ENCODE measurements around the gene DDX27. TPM values are rescaled to one million over a fixed set of nuclear protein-coding genes. Genes with fewer than 3 reads are reported as not detected.

Gene DDX27
- total and polyA plus RNA-seq, 2 of the 8 experiments (the other 6 are each of a cell fraction or from before 2014, with no cell fraction given), result 42.7 to 51.0 TPM

DNA sequence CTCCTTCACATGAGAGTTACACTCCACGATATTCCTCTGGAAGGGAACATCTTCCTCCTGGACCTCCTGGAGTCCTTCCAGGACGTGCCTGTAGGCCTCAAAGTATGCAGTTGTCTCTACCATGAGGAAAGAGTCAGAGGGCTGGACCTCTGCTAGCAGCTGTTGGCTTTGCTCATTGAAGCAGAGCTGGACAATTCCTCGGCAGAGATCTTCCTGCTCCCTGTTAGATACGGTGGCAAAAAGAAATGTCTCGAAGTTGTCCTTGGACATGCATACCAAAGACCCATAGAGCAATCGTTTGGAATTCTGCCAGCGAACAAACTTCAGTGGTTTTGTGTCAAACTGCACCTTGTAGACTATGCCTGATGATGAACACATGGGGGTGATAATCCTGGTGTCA, 51.0 kb downstream of the DDX27 start:
- no peaks in the 10 kb centered on the region for H3K23me2 ChIP-seq (ENCODE audit: low read depth, low read length)
- H4K91ac ChIP-seq (replicated peaks; ENCODE audit: insufficient read length, low read length), result no peak overlapping the region
- H2BK15ac ChIP-seq (ENCODE audit: low read length), result no peak overlapping the region
- H3K4me2 ChIP-seq (ENCODE audit: insufficient read depth in 1 of 2, low read depth in 2 of 2, low read length in 2 of 2), result no peak overlapping the region
- no peak overlapping the region for H4K8ac ChIP-seq (ENCODE audit: extremely low read depth, insufficient read depth, low read length)
- H3K4ac ChIP-seq (replicated peaks; ENCODE audit: insufficient read length, low read depth, low read length), result no peak overlapping the region
- TF ChIP-seq RBBP5 (IDR thresholded peaks at IDR 0.05; ENCODE audit: borderline replicate concordance, low read depth, low read length) (no peak), TAF7 (optimal IDR thresholded peaks at IDR 0.05; ENCODE audit: borderline replicate concordance, low read depth, low read length) (no peak), SIX5 (IDR thresholded peaks at IDR 0.05; ENCODE audit: low read depth, low read length) (no peak), CBX5 (IDR thresholded peaks at IDR 0.05; ENCODE audit: low read depth, low read length) (no peak), HDAC2 (IDR thresholded peaks at IDR 0.05; ENCODE audit: borderline replicate concordance in 1 of 2, low read depth in 2 of 2, low read length in 2 of 2) (no peak), RNF2 (IDR thresholded peaks at IDR 0.05; ENCODE audit: borderline replicate concordance, low read depth, low read length, missing control alignments, poor library complexity, severe bottlenecking) (no peak), TEAD4 (IDR thresholded peaks at IDR 0.05; ENCODE audit: low read depth, low read length) (no peak), BRCA1 (IDR thresholded peaks at IDR 0.05; ENCODE audit: low read depth, low read length) (no peak), CBX8 (IDR thresholded peaks at IDR 0.05; ENCODE audit: borderline replicate concordance, low read depth, low read length) (no peak), RFX5 (IDR thresholded peaks at IDR 0.05; ENCODE audit: borderline replicate concordance, low read depth, low read length) (no peak), ASH2L (IDR thresholded peaks at IDR 0.05; ENCODE audit: low read length) (no peak)
- peaks cover 5% of the 10 kb centered on the region; the same call in 1 of the 2 replicates for H3K79me1 ChIP-seq (ENCODE audit: low read depth, low read length)
- H2BK5ac ChIP-seq (ENCODE audit: low read depth, low read length), result no peak overlapping the region
- H3K4me1 ChIP-seq (replicated peaks in 1 of 4; ENCODE audit: control insufficient read depth in 3 of 4, insufficient read depth in 4 of 4, low read length in 3 of 4), result no peaks in the 10 kb centered on the region
- no peak overlapping the region for H3K9ac ChIP-seq (replicated peaks in 1 of 4; ENCODE audit: extremely low read depth in 1 of 4, low read depth in 3 of 4, low read length in 3 of 4)
- H2BK12ac ChIP-seq (ENCODE audit: low read depth, low read length), result no peak overlapping the region
- POLR2A ChIA-PET (ENCODE audit: partially characterized antibody), result interaction anchor here (1.6 to 13.0 kb wide), 4 partner anchors 10 to 25 kb away, joined by 7 to 114 read pairs (median 13); partner anchors contain the start of gene ZNFX1
- H3K79me2 ChIP-seq (ENCODE audit: control insufficient read depth in 1 of 2, insufficient read depth in 2 of 2, low read length in 2 of 2), result peaks cover 4 to 49% of the 10 kb centered on the region in 2 experiments
- DNase-seq (ENCODE audit: low read depth in 1 of 2, low spot score in 2 of 2) (no peak), FAIRE-seq (no peak)
- H3K56ac ChIP-seq (replicated peaks; ENCODE audit: insufficient read length, low read depth, low read length), result no peak overlapping the region
- no peak overlapping the region for H3K18ac ChIP-seq (ENCODE audit: extremely low read depth, low read length)
- H3K36me3 ChIP-seq (ENCODE audit: control insufficient read depth in 2 of 4, insufficient read depth in 4 of 4, low read length in 3 of 4), result peaks cover 6 to 48% (median 34%) of the 10 kb centered on the region in 4 experiments; a peak in 7 of 8 replicates
- no peaks in the 10 kb centered on the region for H3K9me3 ChIP-seq (ENCODE audit: insufficient read depth in 2 of 2, low read depth in 1 of 2, low read length in 1 of 2)
- H2AFZ ChIP-seq (ENCODE audit: low read length), result no peak overlapping the region
- no peaks in the 10 kb centered on the region for H3K27me3 ChIP-seq (replicated peaks in 1 of 4; ENCODE audit: control insufficient read depth in 3 of 4, extremely low read depth in 1 of 4, insufficient read depth in 3 of 4, low read length in 3 of 4)
- no peak overlapping the region for H4K5ac ChIP-seq (ENCODE audit: insufficient read length, low read depth, low read length)
- no peak overlapping the region for H3K4me3 ChIP-seq (ENCODE audit: extremely low read depth in 1 of 4, insufficient read depth in 2 of 4, low read depth in 3 of 4, low read length in 4 of 4)
- no peak overlapping the region for H3K14ac ChIP-seq (ENCODE audit: insufficient read length)
- peaks cover 0 to 6% of the 10 kb centered on the region in 2 experiments for H4K20me1 ChIP-seq (replicated peaks in 1 of 2; ENCODE audit: control insufficient read depth in 1 of 2, insufficient read depth in 2 of 2, low read length in 2 of 2)
- no peak overlapping the region for H3K23ac ChIP-seq (ENCODE audit: insufficient read length)
- no peak overlapping the region for H2BK120ac ChIP-seq (replicated peaks; ENCODE audit: low read depth, low read length)
- H2AK5ac ChIP-seq (ENCODE audit: low read depth, low read length), result no peak overlapping the region
- no peak overlapping the region for H3K27ac ChIP-seq (ENCODE audit: low read depth, low read length)
- WGBS, 2 experiments (ENCODE audit: extremely low coverage in 1 of 2, insufficient coverage in 1 of 2, insufficient read length in 1 of 2, insufficient replicate concordance in 2 of 2, low coverage in 1 of 2, low lambda C conversion rate in 2 of 2, missing lambda C conversion rate in 1 of 2), result 93% methylated on average over 7 of the region's 7 CpGs; no CpG with 5 or more reads in 1 of the 2 experiments
- CTCF ChIA-PET (ENCODE audit: partially characterized antibody), result interaction anchor here (0.9 to 1.1 kb wide), 2 partner anchors 10 to 26 kb away, joined by 3 read pairs; no protein-coding TSS in a partner anchor
- no peak overlapping the region for H2BK20ac ChIP-seq (ENCODE audit: low read length)

Data from H1 (cell line).